GM12872 (cell line): Measurements from ENCODE around the gene ACOXL.

Experiments
- TF ChIP-seq, protein P1 (sequence below): IDR thresholded peaks from 3 replicates; pipeline ENCODE4 v1.5.1; 2011; ENCODE audit warnings: low read depth, mild to moderate bottlenecking, low read length, moderate library complexity; ENCODE audit not compliant: insufficient read depth

Gene ACOXL

DNA sequence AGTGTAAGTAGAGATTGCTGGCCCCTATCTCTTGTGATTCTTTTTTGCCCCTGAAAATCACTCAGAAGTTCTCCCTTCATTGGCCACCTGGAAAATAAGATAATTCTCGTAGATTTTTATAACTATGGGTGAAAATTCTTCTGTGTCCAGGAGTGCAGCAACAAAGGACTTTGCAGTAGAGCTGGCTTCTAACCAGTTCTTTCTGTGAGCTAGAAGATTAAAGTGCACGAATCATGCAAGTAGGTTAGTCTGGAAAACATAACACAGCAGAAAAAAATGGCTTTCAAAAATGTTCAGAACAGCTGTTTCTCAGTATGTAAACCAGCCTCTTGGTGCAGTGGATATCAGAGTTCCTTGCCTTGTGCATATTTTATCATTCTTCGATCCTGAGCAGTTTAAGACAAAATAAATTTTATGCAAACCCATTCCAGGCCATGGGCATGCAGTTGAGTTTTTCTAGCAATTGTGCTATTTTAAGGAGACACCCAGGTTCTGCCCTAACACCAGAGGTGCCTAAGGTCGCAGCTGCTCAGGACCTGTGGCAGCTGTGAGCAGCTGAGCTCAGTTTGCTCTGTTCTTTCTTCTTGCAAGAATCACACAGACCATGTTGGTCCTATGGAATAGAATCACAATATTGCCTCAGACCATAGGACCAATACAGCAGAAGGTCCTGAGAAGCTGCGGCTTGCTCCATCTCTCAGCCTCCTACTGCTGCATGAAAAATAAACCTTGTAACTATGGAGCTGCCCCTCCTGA lies 307.4 kb downstream of the ACOXL start:
- TF ChIP-seq, protein P1, sequence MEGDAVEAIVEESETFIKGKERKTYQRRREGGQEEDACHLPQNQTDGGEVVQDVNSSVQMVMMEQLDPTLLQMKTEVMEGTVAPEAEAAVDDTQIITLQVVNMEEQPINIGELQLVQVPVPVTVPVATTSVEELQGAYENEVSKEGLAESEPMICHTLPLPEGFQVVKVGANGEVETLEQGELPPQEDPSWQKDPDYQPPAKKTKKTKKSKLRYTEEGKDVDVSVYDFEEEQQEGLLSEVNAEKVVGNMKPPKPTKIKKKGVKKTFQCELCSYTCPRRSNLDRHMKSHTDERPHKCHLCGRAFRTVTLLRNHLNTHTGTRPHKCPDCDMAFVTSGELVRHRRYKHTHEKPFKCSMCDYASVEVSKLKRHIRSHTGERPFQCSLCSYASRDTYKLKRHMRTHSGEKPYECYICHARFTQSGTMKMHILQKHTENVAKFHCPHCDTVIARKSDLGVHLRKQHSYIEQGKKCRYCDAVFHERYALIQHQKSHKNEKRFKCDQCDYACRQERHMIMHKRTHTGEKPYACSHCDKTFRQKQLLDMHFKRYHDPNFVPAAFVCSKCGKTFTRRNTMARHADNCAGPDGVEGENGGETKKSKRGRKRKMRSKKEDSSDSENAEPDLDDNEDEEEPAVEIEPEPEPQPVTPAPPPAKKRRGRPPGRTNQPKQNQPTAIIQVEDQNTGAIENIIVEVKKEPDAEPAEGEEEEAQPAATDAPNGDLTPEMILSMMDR: no peak

DNA sequence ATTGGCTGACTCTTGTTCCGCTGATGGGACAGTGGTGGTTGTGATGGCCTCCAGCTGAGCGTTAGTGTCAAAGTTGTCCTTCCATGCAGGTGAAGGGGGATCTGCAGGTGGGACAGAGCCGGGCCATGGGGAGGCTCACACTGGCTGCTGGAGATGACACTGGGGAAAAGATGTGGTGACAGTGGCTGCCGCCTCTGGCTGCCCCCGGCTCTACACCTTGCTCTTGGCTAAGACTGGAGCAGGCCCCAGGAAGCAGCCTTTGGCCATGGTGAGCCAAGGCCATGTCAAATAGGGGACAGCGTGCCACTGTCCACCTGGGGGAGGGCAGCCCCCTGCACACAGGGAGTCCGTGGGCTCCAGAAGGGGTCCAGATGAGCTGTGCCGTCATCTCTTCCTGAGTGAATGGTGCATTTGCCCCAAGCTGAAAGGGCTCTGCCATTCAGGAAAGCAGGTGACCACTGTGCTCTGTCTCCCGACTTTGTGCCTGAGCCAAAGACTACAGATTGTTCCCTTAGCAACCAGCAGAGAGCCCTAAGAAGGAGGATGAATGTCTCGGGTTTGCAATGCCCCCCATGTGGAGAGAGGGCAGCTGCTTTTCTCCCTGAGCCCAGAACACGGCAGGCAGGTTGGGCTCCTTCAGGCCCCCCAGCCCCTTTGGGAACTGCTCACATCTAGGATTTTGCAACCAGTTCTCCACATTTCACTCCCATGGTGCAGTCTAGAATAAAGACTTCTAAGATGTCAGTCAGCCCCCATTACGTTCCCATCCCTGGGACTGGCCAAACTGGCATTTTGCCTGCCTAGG lies 309.2 kb downstream of the ACOXL start:
- TF ChIP-seq, protein P1: no peak

DNA sequence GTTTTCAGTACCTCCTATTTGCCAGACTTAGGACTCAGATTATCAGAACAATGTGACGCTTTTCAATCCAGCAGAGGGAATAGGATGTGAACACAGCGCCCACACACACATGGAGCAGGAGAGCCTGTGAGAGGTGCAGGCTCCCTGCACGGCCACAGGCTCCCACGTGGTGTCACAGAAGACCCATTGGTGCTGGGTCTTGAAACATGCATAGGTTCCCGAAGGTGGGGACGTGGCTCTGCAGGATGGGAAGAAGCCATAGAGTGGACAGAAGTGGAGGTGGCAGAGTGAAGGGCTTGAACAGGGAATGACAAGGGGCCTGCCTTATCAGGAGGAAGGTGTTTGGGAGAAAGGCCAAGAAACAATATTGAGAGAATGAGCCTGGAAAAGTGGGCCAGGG lies 309.9 kb downstream of the ACOXL start:
- TF ChIP-seq, protein P1: no peak

DNA sequence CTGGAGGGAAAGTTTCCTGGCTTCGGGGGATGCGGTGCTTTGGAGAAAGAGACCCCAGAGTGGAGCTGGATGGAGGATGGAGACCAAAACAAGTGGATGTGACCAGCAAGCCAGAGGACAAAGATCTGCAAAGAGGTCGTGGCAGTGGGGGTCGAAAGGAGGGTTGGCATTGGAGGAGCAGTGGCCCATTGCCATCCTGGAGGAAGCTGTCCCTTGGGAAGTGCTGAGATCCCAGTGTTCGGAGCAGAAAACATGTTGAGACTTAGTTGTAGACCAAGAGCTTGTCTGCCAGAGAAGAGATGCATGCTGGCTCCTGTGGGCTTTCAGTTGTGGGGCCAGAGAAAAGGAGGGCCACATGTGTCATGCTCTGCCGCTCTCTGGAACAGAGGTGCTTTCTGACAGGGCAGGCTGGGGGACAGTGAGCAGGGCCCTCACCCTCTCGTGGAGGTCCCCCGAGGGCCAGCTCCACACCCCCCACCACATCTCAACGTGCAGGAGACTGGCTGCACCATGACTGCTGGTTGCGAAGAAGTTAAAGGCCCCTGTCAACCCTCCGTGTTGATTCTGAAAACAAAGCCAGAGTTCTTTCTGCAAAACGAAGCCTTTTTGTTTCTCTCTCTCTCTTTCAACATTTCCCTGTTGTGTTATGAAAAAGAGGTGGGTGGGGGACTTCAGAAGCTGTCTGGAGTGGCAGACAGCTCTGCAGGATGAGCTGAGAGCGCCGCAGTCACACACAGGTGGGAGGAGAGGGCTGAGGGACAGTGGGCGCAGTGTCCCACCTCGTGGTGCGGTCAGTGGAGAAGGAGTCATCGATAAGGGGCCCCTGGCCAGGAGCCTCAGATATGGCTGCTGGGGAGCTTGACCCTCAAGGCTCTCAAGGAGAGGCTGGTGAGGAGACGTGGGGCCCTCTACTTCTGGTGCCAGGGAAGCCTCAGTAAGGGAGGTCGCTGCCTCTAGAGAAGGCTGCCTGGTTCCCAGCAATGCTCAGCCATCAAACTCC lies 310.7 kb downstream of the ACOXL start:
- TF ChIP-seq, protein P1: no peak

DNA sequence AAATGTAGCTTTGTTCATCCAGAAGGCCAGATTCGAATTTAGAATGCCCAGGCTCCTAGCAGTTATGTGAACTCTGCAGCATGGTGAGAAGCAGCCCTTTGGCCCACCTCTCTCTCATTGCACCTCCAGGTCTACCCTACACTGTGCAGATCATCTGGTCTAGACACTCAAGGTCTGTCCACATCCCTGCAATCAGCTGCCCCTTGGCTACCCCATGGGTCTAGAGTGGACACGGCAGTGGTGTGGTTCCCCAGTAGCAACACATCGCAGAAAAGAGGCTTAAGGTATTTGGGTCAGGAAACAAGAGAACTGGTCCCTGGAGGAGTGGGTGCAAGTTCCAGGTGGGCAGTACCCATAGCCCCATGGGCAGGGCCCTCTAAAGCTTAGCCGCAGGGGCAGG lies 311.7 kb downstream of the ACOXL start:
- TF ChIP-seq, protein P1: no peak

DNA sequence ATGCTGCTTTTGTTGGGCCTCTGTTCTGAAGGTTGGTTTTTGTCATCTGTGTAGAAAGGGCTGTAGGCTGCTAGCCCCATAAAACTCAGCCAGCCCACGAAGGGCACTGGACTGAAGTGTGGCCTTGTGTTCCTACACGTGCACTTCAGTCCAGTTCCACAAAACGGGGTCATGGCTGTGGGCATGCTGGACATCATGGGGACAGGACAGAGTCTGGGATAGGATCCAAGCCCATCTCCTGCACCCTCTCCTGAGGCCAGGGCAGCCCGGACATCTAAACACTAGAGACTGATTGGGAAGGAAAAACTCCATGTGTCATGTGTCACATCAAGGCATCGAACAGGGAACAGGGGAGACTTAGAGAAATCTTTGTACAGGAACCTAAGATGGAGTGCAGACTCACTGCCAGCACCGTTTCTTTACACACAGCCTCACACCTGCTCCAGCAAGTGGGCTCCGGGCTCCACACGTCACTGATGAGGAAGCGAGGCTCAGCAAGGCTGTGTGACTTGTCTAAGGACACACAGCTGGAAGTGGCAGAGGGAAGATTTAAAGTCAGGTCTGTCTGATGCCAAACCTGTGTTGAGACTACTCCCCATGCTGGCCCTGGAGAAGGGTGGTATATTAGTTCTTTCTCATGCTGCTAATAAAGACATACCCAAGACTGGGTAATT lies 313.5 kb downstream of the ACOXL start:
- TF ChIP-seq, protein P1: no peak
